ENCODE data around the gene ATF6. TPM values are rescaled to one million over a fixed set of nuclear protein-coding genes. Genes with fewer than 3 reads are reported as not detected.

Gene ATF6
- total and polyA plus RNA-seq, 9 of the 15 experiments (the other 6 are each of a cell fraction or from before 2014, with no cell fraction given) = 11.7 to 32.4 (median 20.4) TPM

DNA sequence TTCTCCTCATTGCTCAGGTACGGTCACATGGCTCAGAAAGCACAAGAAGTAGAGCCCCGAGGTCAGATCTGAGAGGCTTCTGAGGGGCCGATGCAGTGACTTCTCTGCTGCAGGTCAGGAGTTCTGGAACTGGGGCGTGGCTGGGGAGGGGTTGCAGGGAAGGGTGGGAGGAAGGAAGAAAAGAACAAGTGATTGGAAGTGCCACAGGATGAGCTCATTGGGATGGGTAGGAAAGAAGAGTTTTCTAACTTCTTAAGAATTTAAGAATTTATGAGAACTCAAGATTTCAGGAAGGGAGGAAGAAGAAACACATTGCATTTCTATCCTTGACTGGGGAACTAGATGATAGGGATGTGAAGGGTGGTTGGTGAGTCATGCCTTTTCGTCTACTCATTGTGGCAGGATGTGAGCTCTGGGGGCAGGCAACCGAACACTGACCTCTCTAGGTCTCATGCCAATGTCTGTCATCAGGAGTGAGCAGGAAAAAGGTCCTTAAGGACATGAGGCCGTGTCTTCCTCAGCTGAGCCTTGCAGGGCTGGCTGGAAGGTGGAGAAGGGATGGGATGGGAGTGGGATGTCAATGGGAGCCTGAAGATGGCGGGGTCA is 44.3 kb upstream of the ATF6 start (continued):
- TF ChIP-seq MYNN (IDR thresholded peaks at IDR 0.05) (peak; percentile 70), MYNN (CRISPR knock-in tag; IDR thresholded peaks at IDR 0.05) (no peak), MYC (IDR thresholded peaks at IDR 0.05; ENCODE audit: low read depth, low read length) (peak; percentile 42; the same call in 1 of the 2 replicates), MYC (CRISPR knock-in tag; IDR thresholded peaks at IDR 0.05; ENCODE audit: borderline replicate concordance, low read depth) (no peak), IFI16 (CRISPR knock-in tag; IDR thresholded peaks at IDR 0.05) (no peak), SOX6 (IDR thresholded peaks at IDR 0.05) (peak; percentile 28), ZNF644 (tag; IDR thresholded peaks at IDR 0.05; ENCODE audit: low read depth) (0 out of 2 replicates have a peak, but pooled peaks have one; percentile 24), NR2C1 (IDR thresholded peaks at IDR 0.05) (peak; percentile 70), NR2C1 (tag; IDR thresholded peaks at IDR 0.05) (peak; percentile 76), RUNX1 (IDR thresholded peaks at IDR 0.05; ENCODE audit: low read depth) (no peak), MTF1 (CRISPR knock-in tag; IDR thresholded peaks at IDR 0.05; ENCODE audit: borderline replicate concordance) (no peak), NR1H2 (CRISPR knock-in tag; IDR thresholded peaks at IDR 0.05) (no peak), ZBTB40 (IDR thresholded peaks at IDR 0.05) (no peak), ZBTB40 (CRISPR knock-in tag; IDR thresholded peaks at IDR 0.05) (no peak), ZNF121 (CRISPR knock-in tag; conservative IDR thresholded peaks at IDR 0.05) (no peak), MXI1 (IDR thresholded peaks at IDR 0.05; ENCODE audit: low read depth, low read length) (no peak), ZNF445 (CRISPR knock-in tag; IDR thresholded peaks at IDR 0.05; ENCODE audit: low read depth) (no peak)
- TF ChIP-seq, protein P1, sequence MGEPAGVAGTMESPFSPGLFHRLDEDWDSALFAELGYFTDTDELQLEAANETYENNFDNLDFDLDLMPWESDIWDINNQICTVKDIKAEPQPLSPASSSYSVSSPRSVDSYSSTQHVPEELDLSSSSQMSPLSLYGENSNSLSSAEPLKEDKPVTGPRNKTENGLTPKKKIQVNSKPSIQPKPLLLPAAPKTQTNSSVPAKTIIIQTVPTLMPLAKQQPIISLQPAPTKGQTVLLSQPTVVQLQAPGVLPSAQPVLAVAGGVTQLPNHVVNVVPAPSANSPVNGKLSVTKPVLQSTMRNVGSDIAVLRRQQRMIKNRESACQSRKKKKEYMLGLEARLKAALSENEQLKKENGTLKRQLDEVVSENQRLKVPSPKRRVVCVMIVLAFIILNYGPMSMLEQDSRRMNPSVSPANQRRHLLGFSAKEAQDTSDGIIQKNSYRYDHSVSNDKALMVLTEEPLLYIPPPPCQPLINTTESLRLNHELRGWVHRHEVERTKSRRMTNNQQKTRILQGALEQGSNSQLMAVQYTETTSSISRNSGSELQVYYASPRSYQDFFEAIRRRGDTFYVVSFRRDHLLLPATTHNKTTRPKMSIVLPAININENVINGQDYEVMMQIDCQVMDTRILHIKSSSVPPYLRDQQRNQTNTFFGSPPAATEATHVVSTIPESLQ (CRISPR knock-in tag; IDR thresholded peaks at IDR 0.05) = no peak
